GM04503 (cell line): ENCODE results near the gene ARV1.
"Not testable (repeated sequence)": the region's sequence is repeated elsewhere in the genome, so short reads cannot be mapped to it uniquely, and the experiment has no call there.

ENCODE experiments used
- DNase-seq: peaks from one replicate; pipeline ENCODE4 v3.0.0-alpha.2; 2012; ENCODE audit warnings: low read depth

The ARV1 gene

DNA sequence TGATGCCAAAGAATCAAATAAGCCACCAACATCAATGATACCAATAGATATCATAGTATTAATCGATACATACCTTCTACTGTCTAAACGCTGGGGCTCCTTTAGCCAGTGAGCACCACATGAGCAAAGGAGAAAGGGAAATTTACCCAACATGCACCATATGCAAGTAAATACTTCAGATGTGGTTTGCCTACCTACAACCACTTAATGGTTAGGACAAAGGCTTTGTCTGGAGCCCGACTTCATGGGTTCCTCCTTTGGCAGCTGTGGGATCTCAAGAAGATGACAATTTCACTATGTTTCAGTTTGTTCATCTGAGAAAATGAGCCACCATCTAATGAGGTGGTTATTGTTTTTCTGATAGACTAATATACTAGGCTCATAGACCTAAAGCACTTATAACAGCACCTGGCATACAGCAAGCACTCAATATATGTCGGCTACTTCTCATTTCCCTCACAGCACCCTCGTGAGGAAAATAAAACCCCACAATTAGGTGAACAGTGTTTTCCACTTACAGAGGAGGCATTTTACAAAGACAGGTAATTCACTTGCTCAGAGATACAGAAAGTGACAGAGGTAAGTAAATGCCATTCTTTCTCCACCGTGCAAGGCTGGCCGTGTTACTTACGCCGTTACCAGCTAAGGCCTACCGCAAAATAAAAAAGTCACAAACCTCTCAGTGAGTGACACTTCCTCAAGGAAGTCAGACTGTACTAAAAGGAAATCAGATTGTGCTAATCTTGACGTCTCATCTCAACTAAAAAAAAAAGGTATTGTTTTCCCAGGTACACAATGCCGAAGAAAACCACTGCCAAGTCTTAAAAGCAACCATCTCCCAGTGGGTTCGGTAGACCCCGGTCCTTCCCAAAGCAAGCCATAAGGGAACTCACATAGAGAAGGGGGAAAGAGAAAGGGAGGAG, 1.8 kb upstream of the ARV1 start:
- DNase-seq = no peak

GRCh38 chr1:230977761-230978490, 968 bp upstream of the ARV1 start:
- DNase-seq = no peak

GRCh38 chr1:230979389-230979716, 459 bp downstream of the ARV1 start:
- DNase-seq = no peak

- DNase-seq = no peak
These were observed 1.1 kb downstream of the ARV1 start for GRCh38 chr1:230979952-230980351.

- no peak for DNase-seq
These were observed 3.8 kb downstream of the ARV1 start for GRCh38 chr1:230982696-230983095.

- no peak for DNase-seq
These were observed 4.9 kb downstream of the ARV1 start for GRCh38 chr1:230983811-230984210.

GRCh38 chr1:230984622-230985515, 6.0 kb downstream of the ARV1 start:
- not testable (repeated sequence) for DNase-seq

DNA sequence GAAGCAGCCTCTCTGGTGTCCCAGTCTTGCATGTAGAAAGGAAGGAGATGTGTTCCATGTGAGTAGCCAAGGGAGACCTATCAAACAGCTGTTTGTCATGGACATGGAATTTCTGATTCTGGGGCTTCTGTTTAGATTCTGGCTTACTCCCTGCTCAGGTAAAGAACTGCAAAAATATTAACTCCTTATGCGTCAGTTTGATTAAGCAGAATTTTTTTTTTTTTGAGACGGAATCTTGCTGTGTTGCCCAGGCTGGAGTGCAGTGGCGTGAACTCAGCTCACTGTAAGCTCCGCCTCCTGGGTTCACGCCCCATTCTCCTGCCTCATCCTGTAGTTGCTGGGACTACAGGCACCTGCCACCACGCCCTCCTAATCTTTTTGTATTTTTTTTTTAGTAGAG, 6.8 kb downstream of the ARV1 start:
- no peak for DNase-seq

- DNase-seq = peak; percentile 64
These were observed 8.1 kb downstream of the ARV1 start for GRCh38 chr1:230986976-230987375.

DNA sequence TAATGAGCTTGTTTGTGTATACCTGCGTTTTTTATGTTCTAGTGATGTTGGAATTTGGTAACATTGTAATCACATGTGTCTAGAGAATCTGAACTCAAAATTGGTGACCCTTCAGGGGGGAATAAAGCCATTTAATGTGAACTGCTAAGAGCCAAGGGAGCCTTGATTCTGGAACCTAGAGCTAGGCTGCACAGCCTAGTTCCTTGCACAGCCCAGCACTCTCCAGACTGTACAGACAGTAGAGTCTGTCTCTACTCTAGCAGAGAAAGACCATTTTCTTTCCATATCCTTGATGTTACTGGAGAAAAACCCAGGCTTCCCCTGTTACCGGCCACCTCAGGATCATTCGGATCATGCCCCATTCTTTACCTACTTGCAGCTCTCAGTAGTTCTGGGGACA, 8.6 kb downstream of the ARV1 start:
- DNase-seq = no peak

DNA sequence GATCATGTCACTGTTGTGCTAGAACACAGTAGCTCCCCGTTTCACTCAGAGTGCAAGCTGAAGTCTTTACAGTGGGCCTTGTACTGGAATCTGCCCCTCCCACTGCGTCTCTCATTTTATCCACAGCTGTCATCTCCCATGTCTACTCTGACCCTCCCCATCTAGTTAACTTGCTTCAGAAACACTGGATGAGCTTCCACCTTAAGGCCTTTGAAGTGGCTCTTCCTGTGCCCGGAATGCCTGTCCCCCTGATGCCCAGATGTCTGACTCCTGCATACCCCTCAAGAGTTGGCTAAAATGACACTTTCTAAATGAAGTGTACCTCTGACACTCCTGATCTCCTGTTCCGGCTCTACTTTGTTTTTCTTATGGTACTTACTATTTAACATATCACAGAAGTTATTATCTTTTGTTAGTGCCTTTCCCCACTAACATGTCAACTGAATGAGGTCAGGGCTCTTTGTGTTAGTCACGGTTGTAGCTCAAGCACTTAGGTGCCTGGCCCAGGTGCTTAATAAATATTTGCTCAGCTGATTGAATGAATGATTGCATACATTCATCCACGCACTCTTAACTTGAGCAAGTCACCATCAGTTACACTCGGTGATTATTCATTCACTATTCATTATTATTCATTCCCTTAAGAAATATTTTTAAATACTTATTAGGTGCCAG, 13.3 kb downstream of the ARV1 start:
- no peak for DNase-seq

- DNase-seq = no peak
These were observed 16.0 kb downstream of the ARV1 start for GRCh38 chr1:230994860-230995259.

- no peak for DNase-seq
These were observed 21.3 kb downstream of the ARV1 start for GRCh38 chr1:231000201-231000600.

DNA sequence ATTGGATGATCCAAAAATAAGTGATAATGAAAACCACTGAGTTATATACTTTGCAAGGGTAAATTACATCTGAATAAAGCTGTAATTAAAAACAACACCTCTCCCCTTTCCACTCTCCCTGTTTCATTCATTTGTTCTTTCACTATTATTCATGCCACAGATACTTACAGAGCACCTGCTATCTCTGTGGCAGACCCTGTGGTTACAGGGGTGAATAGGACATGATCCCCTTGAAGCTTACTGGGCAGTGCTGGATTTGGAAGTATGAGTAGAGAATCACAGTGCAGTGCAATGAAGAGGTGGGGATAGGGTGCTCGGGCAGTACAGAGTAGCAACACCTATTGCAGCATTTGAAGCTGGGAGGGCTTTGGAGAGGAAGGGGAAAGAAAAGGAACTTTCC, 21.7 kb downstream of the ARV1 start:
- DNase-seq = no peak

DNA sequence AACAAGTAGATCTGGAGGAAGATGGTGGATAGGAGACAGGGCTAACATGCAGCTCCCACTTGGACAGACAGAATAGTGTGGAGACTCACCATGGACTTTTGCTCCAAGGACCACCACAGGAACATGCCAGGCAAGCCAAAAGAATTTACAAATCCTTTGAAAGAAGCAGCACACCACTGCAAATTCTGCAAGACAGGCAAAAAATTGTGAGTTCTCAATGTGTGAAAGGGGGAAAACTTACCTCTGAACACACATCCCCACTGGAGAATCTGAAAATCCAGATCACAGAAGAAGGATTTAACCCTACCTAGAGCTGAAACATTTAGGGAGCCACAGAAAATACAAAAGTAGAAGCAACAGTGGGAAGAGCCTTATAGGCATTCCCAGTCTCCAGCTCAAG, 23.0 kb downstream of the ARV1 start:
- no peak for DNase-seq

GRCh38 chr1:231007535-231007934, 28.6 kb downstream of the ARV1 start:
- not testable (repeated sequence) for DNase-seq

- no peak for DNase-seq
These were observed 32.5 kb downstream of the ARV1 start for GRCh38 chr1:231011360-231011759.

DNA sequence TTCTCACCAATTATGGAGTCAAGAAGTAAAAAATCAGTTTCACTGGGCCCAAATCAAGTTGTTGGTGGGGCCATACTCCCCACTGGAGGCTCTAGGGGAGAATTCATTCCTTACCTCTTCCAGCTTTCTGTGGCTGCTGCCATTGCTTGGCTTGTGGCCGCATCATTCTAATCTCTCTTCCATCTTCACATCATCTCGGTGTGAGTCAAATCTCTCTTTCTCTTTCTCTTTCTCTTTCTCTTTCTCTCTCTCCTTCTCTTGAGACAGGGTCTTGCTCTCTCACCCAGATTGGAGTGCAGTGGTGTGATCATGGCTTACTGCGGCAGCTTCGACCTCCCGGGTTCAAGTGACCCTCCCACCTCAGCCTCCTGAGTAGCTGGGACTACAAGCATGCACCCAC, 33.1 kb downstream of the ARV1 start:
- DNase-seq = no peak

DNA sequence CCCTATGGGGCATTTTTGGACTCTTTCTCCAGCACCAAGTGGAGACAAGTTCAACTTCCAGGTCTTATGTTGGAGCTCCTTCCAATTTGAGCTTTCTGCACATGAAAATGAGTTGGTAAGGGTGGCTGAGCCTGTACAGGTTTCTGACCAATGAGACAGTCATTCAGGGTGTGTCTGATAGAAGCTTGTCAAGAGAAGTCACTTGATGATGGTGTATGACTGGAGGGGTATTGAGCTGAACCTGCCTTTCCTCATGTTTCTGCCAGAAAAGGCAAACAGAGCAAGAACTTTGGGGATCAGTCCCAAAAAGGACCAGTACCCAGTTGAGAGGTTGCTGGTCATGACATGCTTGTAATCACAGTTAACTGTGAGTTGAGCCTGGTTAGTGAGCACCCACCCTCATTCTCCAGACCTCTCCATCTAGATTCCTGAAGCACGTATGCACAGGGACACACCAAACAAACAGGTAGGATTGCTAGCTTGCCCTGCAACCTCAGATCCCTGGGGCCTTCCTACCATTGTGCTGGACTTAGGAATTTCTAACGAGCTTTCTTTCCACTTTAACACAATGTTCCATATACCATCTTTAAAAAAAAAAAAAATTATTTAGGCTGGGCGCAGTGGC, 34.6 kb downstream of the ARV1 start:
- no peak for DNase-seq

DNA sequence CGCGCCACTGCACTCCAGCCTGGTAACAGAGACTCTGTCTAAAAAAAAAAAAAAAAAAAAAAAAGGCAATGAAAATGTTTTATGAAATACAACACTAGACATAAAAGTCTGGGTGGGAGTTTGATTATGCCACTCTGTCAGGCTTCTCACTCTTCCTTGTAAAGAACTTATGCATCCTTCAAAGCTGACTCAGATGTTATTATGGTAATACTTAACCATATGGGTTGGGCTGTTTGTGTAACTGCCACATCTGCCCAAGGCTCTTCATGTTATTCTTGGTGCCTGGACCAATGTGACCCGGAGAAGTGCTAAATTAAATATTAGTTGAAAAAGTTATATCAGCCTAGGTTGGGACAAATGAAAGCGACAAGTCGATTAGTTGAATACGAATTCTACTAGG, 37.3 kb downstream of the ARV1 start:
- DNase-seq = no peak

DNA sequence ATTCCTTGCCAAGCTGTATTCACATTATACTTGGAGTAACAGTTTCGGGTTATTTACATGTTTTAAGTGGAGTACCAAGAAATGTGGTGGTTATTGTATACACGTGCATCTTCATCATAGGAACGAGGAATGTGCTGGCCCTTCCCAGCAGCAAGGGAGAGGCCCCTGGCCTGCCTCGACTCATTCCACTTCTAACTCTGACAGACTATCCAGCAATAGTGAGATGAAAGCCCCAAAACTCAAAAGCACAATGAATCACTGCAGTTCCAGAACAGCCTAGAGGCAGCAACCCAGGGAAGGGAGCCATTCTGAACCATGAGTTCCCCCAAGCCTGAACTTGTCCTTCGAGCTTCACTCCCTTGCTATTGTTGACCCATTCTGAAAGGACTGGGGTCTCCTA, 38.1 kb downstream of the ARV1 start:
- DNase-seq = no peak
